ENCODE data around the gene GGACT. TPM values are rescaled to one million over a fixed set of nuclear protein-coding genes. Genes with fewer than 3 reads are reported as not detected.

Gene GGACT
- total RNA-seq, 1 donor = 9.1 TPM

DNA sequence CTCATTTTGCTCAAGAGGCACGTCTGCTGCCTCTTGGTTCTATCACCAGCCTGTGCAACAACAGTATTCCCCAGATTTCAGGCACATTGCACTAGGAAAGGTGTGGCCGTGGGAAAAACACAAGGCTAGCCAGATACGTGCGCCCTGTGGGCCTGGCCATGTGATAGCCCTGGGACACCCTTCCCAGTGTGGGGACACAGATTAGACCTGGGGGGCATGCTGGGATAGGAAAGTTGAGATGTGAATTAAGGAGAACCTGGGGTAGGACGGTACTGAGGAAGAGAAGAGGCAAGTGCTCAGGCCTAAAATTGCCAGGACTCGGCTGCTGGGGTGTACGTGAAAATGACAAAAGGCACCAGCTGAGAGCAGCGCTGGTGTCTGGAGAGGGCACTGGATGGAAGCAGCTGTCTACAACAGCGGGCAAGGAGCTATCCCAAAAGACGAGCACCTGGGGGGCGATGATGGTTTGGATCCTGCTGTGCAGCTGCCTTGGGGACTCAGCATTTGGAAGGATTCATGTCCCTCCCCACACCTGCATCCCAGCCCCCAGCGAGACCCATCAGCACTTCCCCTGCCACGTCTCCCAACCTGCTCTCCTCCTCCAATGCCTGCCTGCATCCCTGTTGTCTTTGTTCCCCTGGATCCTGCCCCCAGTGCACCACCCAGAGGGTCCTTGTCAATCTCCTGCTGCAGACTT lies 54.3 kb downstream of the GGACT start:
- TF ChIP-seq CTCF (IDR thresholded peaks at IDR 0.05; ENCODE audit: insufficient read depth, low read length) = no peak
- DNase-seq (ENCODE audit: low read depth) = no peak
- no peak overlapping the region for H3K4me3 ChIP-seq (ENCODE audit: low read depth, low read length)

DNA sequence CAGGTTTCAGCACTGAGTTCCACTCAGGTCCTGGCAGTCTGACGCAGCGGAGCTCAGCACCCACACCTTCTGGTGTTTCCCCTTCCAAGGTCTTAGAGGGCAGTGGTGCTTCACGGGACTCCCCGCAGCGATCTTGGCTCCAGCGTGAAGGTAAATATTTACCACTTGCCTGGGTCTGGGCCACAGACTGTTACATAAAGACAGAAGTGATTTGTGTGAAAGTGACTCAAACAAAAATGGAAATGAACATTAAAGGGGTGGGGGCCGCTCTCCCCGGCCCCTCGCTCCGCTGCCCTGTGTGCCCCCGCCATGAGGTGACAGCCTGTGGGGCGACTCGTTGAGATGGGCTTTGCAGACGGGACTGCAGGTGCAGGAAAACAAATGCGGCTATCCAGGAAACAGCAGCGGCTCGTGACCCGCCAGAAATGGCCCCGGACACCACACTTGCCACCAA lies 55.0 kb downstream of the GGACT start:
- H3K4me3 ChIP-seq (ENCODE audit: low read depth, low read length) = no peak overlapping the region
- no peak for DNase-seq (ENCODE audit: low read depth)
- no peak for TF ChIP-seq CTCF (IDR thresholded peaks at IDR 0.05; ENCODE audit: insufficient read depth, low read length)

GRCh38 chr13:100532836-100533435 lies 55.7 kb downstream of the GGACT start:
- no peak for DNase-seq (ENCODE audit: low read depth)
- no peak overlapping the region for H3K4me3 ChIP-seq (ENCODE audit: low read depth, low read length)
- no peak for TF ChIP-seq CTCF (IDR thresholded peaks at IDR 0.05; ENCODE audit: insufficient read depth, low read length)

DNA sequence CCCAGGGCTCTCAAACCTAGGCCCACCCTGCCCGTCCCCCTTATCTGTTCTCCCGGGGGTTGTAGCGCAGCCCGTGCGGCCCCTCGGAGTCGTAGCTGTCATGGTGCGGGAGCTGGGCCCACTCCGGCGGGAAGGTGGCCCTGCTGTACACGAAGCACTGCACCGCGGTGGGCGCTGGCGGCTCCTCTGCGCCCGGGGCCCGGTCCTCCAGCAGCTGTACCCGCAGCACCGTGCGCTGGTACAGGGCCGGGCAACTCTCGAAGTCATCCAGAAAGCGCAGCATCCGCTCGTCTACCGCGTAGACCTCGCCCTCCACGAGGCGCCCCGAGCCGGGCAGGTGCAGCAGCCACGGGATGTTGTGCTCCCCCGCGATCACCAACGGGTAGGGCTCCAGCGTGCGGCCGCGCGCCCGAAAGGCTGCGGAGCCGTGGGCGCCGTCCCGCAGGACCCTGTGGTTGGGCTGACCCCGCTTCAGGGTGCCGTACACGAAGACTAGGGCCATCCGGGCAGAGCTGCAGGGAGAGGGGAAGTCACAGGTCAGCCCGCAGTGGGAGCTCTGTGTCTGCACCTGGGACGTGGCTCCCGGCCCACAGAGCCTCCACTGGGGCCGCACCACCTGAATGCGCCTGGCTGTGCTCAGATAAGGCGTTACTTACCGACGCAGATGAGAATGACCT lies 56.4 kb downstream of the GGACT start:
- no peak for TF ChIP-seq CTCF (IDR thresholded peaks at IDR 0.05; ENCODE audit: insufficient read depth, low read length)
- no peak for DNase-seq (ENCODE audit: low read depth)

DNA sequence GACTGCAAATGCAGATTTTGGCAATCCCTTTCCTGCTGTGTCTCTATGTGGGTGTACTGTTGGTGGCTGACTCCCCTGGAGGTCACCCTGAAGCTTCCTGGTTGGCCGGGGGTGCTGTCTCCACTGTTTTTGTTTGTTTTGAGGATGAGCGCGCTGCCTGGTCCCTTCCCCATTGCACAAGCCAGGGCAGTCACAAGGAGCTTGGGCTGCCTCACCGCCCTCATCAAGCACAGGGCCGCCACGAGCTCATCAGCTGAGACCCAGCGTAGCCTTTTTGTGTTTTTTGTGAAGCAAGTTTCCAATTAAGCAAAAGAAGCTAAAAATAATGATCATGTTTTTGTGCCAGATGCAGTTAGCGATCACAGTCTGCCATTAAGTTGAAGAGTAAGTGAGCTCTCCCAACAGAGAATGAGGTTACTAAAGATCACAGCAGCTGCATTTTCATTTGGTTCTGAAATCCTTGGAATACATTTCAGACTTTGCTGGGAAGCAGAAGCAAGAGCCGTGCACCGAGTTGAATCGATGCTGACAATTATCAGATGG lies 57.8 kb downstream of the GGACT start:
- TF ChIP-seq CTCF (IDR thresholded peaks at IDR 0.05; ENCODE audit: insufficient read depth, low read length) = no peak
- DNase-seq (ENCODE audit: low read depth) = no peak
- H3K4me3 ChIP-seq (ENCODE audit: low read depth, low read length) = no peak overlapping the region

More for the DNA sequence above, 56.4 kb downstream of the GGACT start:
- H3K4me3 ChIP-seq (ENCODE audit: low read depth, low read length) = no peak overlapping the region

DNA sequence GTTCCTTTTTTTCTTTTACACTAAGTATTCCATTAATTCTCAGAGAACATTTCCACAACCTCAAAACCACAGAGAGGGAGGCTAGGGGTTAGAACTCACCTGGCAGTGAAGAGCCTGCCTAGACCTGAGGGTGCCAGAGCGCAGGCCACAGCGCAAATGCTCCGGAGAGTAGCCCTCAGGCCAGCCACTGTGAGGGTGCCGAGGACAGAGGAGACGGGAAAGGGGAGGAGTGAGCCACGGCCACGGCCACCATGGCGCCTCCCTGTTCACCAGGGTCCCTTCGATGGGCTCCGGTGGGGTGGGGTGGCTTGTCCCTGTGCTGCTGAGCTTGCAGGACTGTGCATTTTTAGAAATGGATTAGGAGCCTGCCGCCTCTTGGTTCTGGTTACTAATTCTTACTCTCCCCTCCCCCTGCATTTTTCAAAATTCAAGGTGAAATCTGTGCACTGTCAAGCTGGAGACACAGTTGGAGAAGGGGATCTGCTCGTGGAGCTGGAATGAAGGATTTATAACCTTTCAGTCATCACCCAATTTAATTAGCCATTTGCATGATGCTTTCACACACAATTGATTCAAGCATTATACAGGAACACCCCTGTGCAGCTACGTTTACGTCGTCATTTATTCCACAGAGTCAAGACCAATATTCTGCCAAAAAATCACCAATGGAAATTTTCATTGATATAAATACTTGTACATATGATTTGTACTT lies 58.8 kb downstream of the GGACT start:
- no peak for DNase-seq (ENCODE audit: low read depth)
- H3K4me3 ChIP-seq (ENCODE audit: low read depth, low read length) = no peak overlapping the region
- no peak for TF ChIP-seq CTCF (IDR thresholded peaks at IDR 0.05; ENCODE audit: insufficient read depth, low read length)
